Cardiac muscle cell (in vitro differentiated cells and primary cell): ENCODE data around the gene PSPH. TPM values are rescaled to one million over a fixed set of nuclear protein-coding genes. Genes with fewer than 3 reads are reported as not detected.

ENCODE experiments used
- DNase-seq, 2 donors: peaks; one replicate each; pipeline versions ENCODE4 v3.0.0 to v3.0.0-alpha.2; 2010 to 2017; ENCODE audit warnings: low read depth in 1 of 2, low spot score in 1 of 2
- H3K27ac ChIP-seq: fragments of 200-600 bp; sonication (generic); 2 replicates; pipeline ENCODE4 v1.5.1; 2016
- H3K27me3 ChIP-seq: fragments of 200-600 bp; sonication (generic); 2 replicates; pipeline ENCODE4 v1.6.0; 2016; ENCODE audit warnings: control low read depth
- H3K36me3 ChIP-seq: fragments of 200-600 bp; sonication (generic); 2 replicates; pipeline ENCODE4 v1.5.1; 2016; ENCODE audit warnings: control low read depth
- H3K4me1 ChIP-seq: fragments of 200-600 bp; sonication (generic); 2 replicates; pipeline ENCODE4 v1.8.1; 2017; ENCODE audit warnings: low read depth, mild to moderate bottlenecking, mixed run types
- H3K4me3 ChIP-seq: fragments of 200-600 bp; sonication (generic); 2 replicates; pipeline ENCODE4 v1.5.1; 2016; ENCODE audit warnings: mild to moderate bottlenecking
- H3K9me3 ChIP-seq: fragments of 200-600 bp; sonication (generic); 2 replicates; pipeline ENCODE4 v1.5.1; 2017; ENCODE audit warnings: low read depth, mild to moderate bottlenecking, control low read depth
- CTCF ChIP-seq: IDR thresholded peaks from 2 replicates; pipeline ENCODE4 v1.5.1; 2012; ENCODE audit warnings: low read depth, mild to moderate bottlenecking, low read length
- polyA plus RNA-seq: library from polyadenylated mRNA; unstranded; fragments of >200 nt; fragmentation: Nextera tagmentation; extraction: Ambion mirVana; gene quantifications from 2 replicates; pipeline ENCODE4 v1.2.1, GENCODE V29; 2016
- total RNA-seq: library from RNA; depleted of rRNA; stranded (reverse); fragments of >200 nt; gene quantifications from 2 replicates; pipeline ENCODE4 v1.2.3, GENCODE V29; 2016

PSPH gene
- total and polyA plus RNA-seq, 2 experiments from 2014 or later: 37.7 to 64.8 TPM

- DNase-seq: no peak
- Histone ChIP-seq H3K36me3 (peaks cover 7% of the 10 kb centered on the region), H3K27me3 (no peaks in the 10 kb centered on the region), H3K4me3 (no peak overlapping the region), H3K9me3 (no peaks in the 10 kb centered on the region), H3K4me1 (peaks cover 9% of the 10 kb centered on the region), H3K27ac (no peak overlapping the region)
- TF ChIP-seq CTCF: no peak
These were observed 77.4 kb downstream of the PSPH start for GRCh38 chr7:55973747-55974250.

- Histone ChIP-seq H3K36me3 (no peaks in the 10 kb centered on the region), H3K27ac (peak overlapping the region; percentile 48), H3K4me1 (peaks cover 6% of the 10 kb centered on the region), H3K9me3 (no peaks in the 10 kb centered on the region), H3K27me3 (no peaks in the 10 kb centered on the region), H3K4me3 (no peak overlapping the region)
- DNase-seq: no peak
- no peak for TF ChIP-seq CTCF
These were observed 80.3 kb downstream of the PSPH start for GRCh38 chr7:55970978-55971377.

- Histone ChIP-seq H3K4me3 (no peak overlapping the region), H3K27me3 (no peaks in the 10 kb centered on the region), H3K4me1 (peaks cover 9% of the 10 kb centered on the region), H3K27ac (peak overlapping the region; percentile 48), H3K36me3 (no peaks in the 10 kb centered on the region), H3K9me3 (no peaks in the 10 kb centered on the region)
- no peak for TF ChIP-seq CTCF
- DNase-seq: no peak
These were observed 80.7 kb downstream of the PSPH start for GRCh38 chr7:55970561-55970960.

GRCh38 chr7:55969391-55969790 is 81.9 kb downstream of the PSPH start:
- H3K27me3 ChIP-seq: no peaks in the 10 kb centered on the region
- no peaks in the 10 kb centered on the region for H3K9me3 ChIP-seq
- no peak for TF ChIP-seq CTCF
- no peak for DNase-seq
- peaks cover 13% of the 10 kb centered on the region for H3K4me1 ChIP-seq
- H3K36me3 ChIP-seq: no peaks in the 10 kb centered on the region
- H3K4me3 ChIP-seq: no peak overlapping the region
- H3K27ac ChIP-seq: no peak overlapping the region

- no peak overlapping the region for H3K4me3 ChIP-seq
These were observed 84.4 kb downstream of the PSPH start for GRCh38 chr7:55966851-55967250.

More at GRCh38 chr7:55966851-55967250, 84.4 kb downstream of the PSPH start:
- Histone ChIP-seq H3K27ac (no peak overlapping the region), H3K4me1 (peaks cover 13% of the 10 kb centered on the region), H3K36me3 (no peaks in the 10 kb centered on the region), H3K27me3 (peaks cover 12% of the 10 kb centered on the region), H3K9me3 (no peaks in the 10 kb centered on the region)
- DNase-seq: no peak
- TF ChIP-seq CTCF: no peak
